SK-N-SH treated with all-trans-retinoic acid at 6 μM for 48 hours (cell line): ENCODE results near the gene FBXL22.

ENCODE experiments used
- ATAC-seq: fragments of 200-7000 bp; cut with Tn5 transposase; 3 replicates; pipeline ENCODE4 v1.9.1; 2020; ENCODE audit warnings: mild to moderate bottlenecking, moderate library complexity
- ARNTL ChIP-seq: fragments of 450-650 bp; formaldehyde crosslinking; IDR thresholded peaks from 2 replicates; pipeline ENCODE4 v1.5.0; 2020; ENCODE audit warnings: low read depth, mild to moderate bottlenecking, moderate library complexity, borderline replicate concordance
- BACH2 ChIP-seq: fragments of 250-450 bp; sonication (Bioruptor Pico); IDR thresholded peaks from 2 replicates; pipeline ENCODE4 v1.9.0; 2021; ENCODE audit warnings: mild to moderate bottlenecking, borderline replicate concordance
- ESRRG ChIP-seq: fragments of 250-450 bp; sonication (Bioruptor Pico); IDR thresholded peaks from 2 replicates; pipeline ENCODE4 v1.6.1; 2021; ENCODE audit warnings: mild to moderate bottlenecking
- ISL1 ChIP-seq: fragments of 250-450 bp; sonication (Bioruptor Pico); IDR thresholded peaks from 2 replicates; pipeline ENCODE4 v2.1.2; 2022; ENCODE audit warnings: mild to moderate bottlenecking, moderate library complexity
- OSR1 ChIP-seq: fragments of 250-450 bp; sonication (Bioruptor Pico); IDR thresholded peaks from 2 replicates; pipeline ENCODE4 v1.8.0; 2022; ENCODE audit warnings: moderate library complexity, mild to moderate bottlenecking, inconsistent platforms
- RARB ChIP-seq: fragments of 250-450 bp; sonication (Bioruptor Pico); IDR thresholded peaks from 2 replicates; pipeline ENCODE4 v1.8.0; 2021; ENCODE audit warnings: mild to moderate bottlenecking, moderate library complexity
- SNAI2 ChIP-seq: fragments of 250-450 bp; sonication (Bioruptor Pico); IDR thresholded peaks from 2 replicates; pipeline ENCODE4 v1.5.0; 2020; ENCODE audit warnings: mild to moderate bottlenecking, moderate library complexity
- TCF4 ChIP-seq: fragments of 250-450 bp; sonication (Bioruptor Pico); IDR thresholded peaks from 2 replicates; pipeline ENCODE4 v1.8.0; 2021; ENCODE audit warnings: mild to moderate bottlenecking, moderate library complexity, borderline replicate concordance
- TOX ChIP-seq: fragments of 250-450 bp; sonication (Bioruptor Pico); IDR thresholded peaks from 2 replicates; pipeline ENCODE4 v1.8.0; 2021; ENCODE audit warnings: mild to moderate bottlenecking, moderate library complexity, borderline replicate concordance
- ZFP3 ChIP-seq: fragments of 250-450 bp; sonication (Bioruptor Pico); IDR thresholded peaks from 2 replicates; pipeline ENCODE4 v1.5.0; 2020; ENCODE audit warnings: mild to moderate bottlenecking, moderate library complexity
- ZFP30 ChIP-seq: fragments of 450-650 bp; formaldehyde crosslinking; IDR thresholded peaks from 2 replicates; pipeline ENCODE4 v1.5.0; 2022; ENCODE audit warnings: mild to moderate bottlenecking, moderate library complexity
- ZNF565 ChIP-seq: fragments of 450-650 bp; formaldehyde crosslinking; conservative IDR thresholded peaks from 2 replicates; pipeline ENCODE4 v1.5.0; 2020; ENCODE audit warnings: low read depth, mild to moderate bottlenecking, moderate library complexity
- ZNF70 ChIP-seq: fragments of 450-650 bp; formaldehyde crosslinking; IDR thresholded peaks from 2 replicates; pipeline ENCODE4 v1.5.0; 2020; ENCODE audit warnings: mild to moderate bottlenecking, moderate library complexity
- ZNF8 ChIP-seq: fragments of 450-650 bp; formaldehyde crosslinking; IDR thresholded peaks from 2 replicates; pipeline ENCODE4 v1.5.0; 2020; ENCODE audit warnings: mild to moderate bottlenecking, moderate library complexity
- TF ChIP-seq, protein P1 (sequence below): fragments of 250-450 bp; sonication (Bioruptor Pico); IDR thresholded peaks from 2 replicates; pipeline ENCODE4 v1.5.0; 2020; ENCODE audit warnings: mild to moderate bottlenecking, moderate library complexity
- TF ChIP-seq, protein P2 (sequence below): fragments of 250-450 bp; sonication (Bioruptor Pico); IDR thresholded peaks from 2 replicates; pipeline ENCODE4 v1.8.0; 2021; ENCODE audit warnings: low read depth, mild to moderate bottlenecking, moderate library complexity, borderline replicate concordance
- TF ChIP-seq, protein P3 (sequence below): fragments of 250-450 bp; sonication (Bioruptor Pico); IDR thresholded peaks from 2 replicates; pipeline ENCODE4 v1.8.0; 2020; ENCODE audit warnings: mild to moderate bottlenecking, moderate library complexity, borderline replicate concordance
- TF ChIP-seq, protein P4 (sequence below): fragments of 250-450 bp; sonication (Bioruptor Pico); IDR thresholded peaks from 2 replicates; pipeline ENCODE4 v1.5.1; 2021; ENCODE audit warnings: mild to moderate bottlenecking, moderate library complexity

FBXL22 gene

DNA sequence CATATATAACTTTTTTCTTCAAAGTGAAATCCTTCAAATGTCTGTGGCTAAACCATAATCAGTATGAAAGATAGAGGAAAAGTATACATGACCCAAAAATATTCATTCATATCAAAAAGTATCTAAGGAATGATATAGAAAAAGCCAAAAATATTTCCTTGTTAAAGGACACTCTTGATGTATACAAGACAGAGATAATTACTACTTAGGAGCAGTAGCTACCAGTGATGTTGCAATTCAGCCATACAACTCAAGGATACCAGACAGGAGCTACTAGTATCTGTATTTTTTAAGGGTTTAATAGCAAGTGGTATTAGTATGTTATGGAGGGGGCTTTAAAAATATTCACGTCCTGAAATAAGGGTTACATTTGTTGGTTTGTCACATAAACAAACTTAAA lies 37.0 kb downstream of the FBXL22 start:
- no peak for TF ChIP-seq TCF4 (CRISPR knock-in tag)

DNA sequence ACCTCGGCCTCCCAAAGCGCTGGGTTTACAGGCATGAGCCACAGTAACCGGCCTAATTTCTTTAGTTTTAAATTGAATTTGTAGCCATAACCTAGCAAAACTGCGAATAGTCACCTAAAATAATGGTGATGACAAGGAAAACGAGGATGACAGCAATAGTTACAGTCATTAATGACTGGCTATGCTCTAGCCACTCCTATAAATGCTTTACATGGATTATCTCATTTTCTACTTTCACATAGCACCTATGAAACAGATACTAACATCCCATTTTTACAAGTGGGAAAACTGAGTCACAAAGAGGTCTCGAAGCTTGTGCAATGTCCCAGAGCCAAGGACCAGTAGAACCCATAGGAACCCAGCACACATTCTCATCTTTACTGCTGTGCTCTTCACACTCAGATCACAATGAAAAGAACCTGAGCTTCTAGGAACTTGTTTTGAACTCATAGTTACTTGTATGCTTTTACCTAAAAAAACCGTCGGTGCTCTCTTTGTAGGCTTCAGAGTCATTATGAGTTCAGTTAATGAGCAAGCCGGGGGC lies 39.4 kb downstream of the FBXL22 start:
- TF ChIP-seq ARNTL, result no peak
- TF ChIP-seq, protein P1, sequence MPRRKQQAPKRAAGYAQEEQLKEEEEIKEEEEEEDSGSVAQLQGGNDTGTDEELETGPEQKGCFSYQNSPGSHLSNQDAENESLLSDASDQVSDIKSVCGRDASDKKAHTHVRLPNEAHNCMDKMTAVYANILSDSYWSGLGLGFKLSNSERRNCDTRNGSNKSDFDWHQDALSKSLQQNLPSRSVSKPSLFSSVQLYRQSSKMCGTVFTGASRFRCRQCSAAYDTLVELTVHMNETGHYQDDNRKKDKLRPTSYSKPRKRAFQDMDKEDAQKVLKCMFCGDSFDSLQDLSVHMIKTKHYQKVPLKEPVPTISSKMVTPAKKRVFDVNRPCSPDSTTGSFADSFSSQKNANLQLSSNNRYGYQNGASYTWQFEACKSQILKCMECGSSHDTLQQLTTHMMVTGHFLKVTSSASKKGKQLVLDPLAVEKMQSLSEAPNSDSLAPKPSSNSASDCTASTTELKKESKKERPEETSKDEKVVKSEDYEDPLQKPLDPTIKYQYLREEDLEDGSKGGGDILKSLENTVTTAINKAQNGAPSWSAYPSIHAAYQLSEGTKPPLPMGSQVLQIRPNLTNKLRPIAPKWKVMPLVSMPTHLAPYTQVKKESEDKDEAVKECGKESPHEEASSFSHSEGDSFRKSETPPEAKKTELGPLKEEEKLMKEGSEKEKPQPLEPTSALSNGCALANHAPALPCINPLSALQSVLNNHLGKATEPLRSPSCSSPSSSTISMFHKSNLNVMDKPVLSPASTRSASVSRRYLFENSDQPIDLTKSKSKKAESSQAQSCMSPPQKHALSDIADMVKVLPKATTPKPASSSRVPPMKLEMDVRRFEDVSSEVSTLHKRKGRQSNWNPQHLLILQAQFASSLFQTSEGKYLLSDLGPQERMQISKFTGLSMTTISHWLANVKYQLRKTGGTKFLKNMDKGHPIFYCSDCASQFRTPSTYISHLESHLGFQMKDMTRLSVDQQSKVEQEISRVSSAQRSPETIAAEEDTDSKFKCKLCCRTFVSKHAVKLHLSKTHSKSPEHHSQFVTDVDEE (CRISPR knock-in tag), result no peak
- no peak for TF ChIP-seq ESRRG (CRISPR knock-in tag)
- TF ChIP-seq ZNF8 (CRISPR knock-in tag), result no peak
- TF ChIP-seq ZFP3 (CRISPR knock-in tag), result no peak
- no peak for TF ChIP-seq SNAI2 (CRISPR knock-in tag)
- TF ChIP-seq, protein P2, sequence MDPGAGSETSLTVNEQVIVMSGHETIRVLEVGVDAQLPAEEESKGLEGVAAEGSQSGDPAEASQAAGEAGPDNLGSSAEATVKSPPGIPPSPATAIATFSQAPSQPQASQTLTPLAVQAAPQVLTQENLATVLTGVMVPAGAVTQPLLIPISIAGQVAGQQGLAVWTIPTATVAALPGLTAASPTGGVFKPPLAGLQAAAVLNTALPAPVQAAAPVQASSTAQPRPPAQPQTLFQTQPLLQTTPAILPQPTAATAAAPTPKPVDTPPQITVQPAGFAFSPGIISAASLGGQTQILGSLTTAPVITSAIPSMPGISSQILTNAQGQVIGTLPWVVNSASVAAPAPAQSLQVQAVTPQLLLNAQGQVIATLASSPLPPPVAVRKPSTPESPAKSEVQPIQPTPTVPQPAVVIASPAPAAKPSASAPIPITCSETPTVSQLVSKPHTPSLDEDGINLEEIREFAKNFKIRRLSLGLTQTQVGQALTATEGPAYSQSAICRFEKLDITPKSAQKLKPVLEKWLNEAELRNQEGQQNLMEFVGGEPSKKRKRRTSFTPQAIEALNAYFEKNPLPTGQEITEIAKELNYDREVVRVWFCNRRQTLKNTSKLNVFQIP, result no peak
- TF ChIP-seq ISL1 (CRISPR knock-in tag), result no peak
- no peak for TF ChIP-seq RARB (CRISPR knock-in tag)
- no peak for TF ChIP-seq BACH2 (CRISPR knock-in tag)
- TF ChIP-seq, protein P3, sequence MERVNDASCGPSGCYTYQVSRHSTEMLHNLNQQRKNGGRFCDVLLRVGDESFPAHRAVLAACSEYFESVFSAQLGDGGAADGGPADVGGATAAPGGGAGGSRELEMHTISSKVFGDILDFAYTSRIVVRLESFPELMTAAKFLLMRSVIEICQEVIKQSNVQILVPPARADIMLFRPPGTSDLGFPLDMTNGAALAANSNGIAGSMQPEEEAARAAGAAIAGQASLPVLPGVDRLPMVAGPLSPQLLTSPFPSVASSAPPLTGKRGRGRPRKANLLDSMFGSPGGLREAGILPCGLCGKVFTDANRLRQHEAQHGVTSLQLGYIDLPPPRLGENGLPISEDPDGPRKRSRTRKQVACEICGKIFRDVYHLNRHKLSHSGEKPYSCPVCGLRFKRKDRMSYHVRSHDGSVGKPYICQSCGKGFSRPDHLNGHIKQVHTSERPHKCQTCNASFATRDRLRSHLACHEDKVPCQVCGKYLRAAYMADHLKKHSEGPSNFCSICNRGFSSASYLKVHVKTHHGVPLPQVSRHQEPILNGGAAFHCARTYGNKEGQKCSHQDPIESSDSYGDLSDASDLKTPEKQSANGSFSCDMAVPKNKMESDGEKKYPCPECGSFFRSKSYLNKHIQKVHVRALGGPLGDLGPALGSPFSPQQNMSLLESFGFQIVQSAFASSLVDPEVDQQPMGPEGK (CRISPR knock-in tag), result no peak
- TF ChIP-seq ZNF70 (CRISPR knock-in tag), result no peak
- TF ChIP-seq OSR1 (CRISPR knock-in tag), result no peak
- TF ChIP-seq ZFP30 (CRISPR knock-in tag), result no peak
- TF ChIP-seq, all 23 proteins: peak for 0
- ATAC-seq, result no peak

More for the DNA sequence above, 37.0 kb downstream of the FBXL22 start:
- ATAC-seq, result no peak

DNA sequence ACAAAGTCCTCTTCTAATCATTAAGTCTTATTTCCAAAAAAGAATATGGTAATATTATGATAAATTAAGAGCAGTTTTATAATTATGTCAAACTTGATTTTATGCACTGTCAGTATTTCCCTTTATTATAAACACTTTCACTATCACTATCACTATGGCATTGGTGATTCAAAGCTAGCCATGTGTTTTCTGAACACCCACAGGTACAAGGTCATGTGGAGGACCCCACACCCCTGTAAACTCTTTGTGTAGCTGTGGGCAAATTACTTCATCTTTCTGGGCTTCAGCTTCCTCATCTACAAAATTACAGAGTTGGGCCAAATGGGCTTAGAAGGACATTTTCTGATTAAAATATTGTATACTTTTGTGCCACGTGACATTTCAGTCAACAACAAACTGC lies 41.7 kb downstream of the FBXL22 start:
- ATAC-seq, result no peak
- no peak for TF ChIP-seq RARB (CRISPR knock-in tag)
- TF ChIP-seq SNAI2 (CRISPR knock-in tag), result no peak
- no peak for TF ChIP-seq TCF4 (CRISPR knock-in tag)
- TF ChIP-seq ZNF70 (CRISPR knock-in tag), result no peak
- no peak for TF ChIP-seq ZFP30 (CRISPR knock-in tag)
- TF ChIP-seq BACH2 (CRISPR knock-in tag), result no peak
- TF ChIP-seq, protein P2, result no peak
- TF ChIP-seq, all 23 proteins: peak for 0

DNA sequence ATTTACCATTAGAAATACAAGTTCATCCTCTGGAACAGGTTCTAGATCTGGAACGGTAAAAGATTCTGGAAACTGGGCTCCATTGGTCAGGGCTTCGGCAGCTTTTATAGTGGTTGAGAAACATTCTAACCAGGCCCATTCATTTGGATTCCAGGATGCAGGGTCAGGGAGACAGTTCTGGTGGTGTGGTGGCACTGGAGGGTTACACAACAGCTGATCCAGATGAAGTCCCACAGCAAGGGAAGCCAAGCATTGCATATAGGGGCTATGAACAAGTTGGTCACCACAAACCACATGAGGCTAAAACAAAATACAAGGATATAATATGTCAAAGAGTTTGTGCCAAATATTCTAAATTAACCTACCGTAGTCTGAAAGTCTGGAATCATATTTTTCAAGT lies 43.0 kb downstream of the FBXL22 start:
- ATAC-seq, result no peak
- TF ChIP-seq ZNF8 (CRISPR knock-in tag) (no peak), ARNTL (no peak), TCF4 (CRISPR knock-in tag) (no peak), ZFP3 (CRISPR knock-in tag) (no peak), ZNF565 (no peak), RARB (CRISPR knock-in tag) (no peak), BACH2 (CRISPR knock-in tag) (no peak), ESRRG (CRISPR knock-in tag) (no peak), TOX (no peak)
- TF ChIP-seq, protein P2, result no peak
- TF ChIP-seq, protein P4, sequence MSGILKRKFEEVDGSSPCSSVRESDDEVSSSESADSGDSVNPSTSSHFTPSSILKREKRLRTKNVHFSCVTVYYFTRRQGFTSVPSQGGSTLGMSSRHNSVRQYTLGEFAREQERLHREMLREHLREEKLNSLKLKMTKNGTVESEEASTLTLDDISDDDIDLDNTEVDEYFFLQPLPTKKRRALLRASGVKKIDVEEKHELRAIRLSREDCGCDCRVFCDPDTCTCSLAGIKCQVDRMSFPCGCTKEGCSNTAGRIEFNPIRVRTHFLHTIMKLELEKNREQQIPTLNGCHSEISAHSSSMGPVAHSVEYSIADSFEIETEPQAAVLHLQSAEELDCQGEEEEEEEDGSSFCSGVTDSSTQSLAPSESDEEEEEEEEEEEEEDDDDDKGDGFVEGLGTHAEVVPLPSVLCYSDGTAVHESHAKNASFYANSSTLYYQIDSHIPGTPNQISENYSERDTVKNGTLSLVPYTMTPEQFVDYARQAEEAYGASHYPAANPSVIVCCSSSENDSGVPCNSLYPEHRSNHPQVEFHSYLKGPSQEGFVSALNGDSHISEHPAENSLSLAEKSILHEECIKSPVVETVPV (CRISPR knock-in tag), result no peak
- TF ChIP-seq, protein P1 (CRISPR knock-in tag), result no peak
